Lower lobe of right lung (tissue), 2 donors: ENCODE measurements around the gene MRPL10. TPM values are rescaled to one million over a fixed set of nuclear protein-coding genes. Genes with fewer than 3 reads are reported as not detected.

ENCODE experiments used
- ATAC-seq, 2 donors: fragments of 200-7000 bp; cut with Tn5 transposase; one replicate each; pipeline ENCODE4 v1.9.1; 2020 to 2022; ENCODE audit warnings: mild to moderate bottlenecking in 2 of 2, moderate library complexity in 2 of 2
- DNase-seq: peaks from one replicate; pipeline ENCODE4 v3.0.0-alpha.2; 2020
- H3K27ac ChIP-seq: fragments of 200-600 bp; one replicate; pipeline ENCODE4 v1.8.0; 2022
- H3K27me3 ChIP-seq: fragments of 200-600 bp; one replicate; pipeline ENCODE4 v1.8.0; 2022; ENCODE audit warnings: low read depth
- H3K36me3 ChIP-seq: fragments of 200-600 bp; one replicate; pipeline ENCODE4 v1.8.0; 2022; ENCODE audit warnings: mild to moderate bottlenecking
- H3K4me1 ChIP-seq: fragments of 200-600 bp; one replicate; pipeline ENCODE4 v1.8.0; 2022
- H3K4me3 ChIP-seq: fragments of 200-600 bp; one replicate; pipeline ENCODE4 v1.8.0; 2022; ENCODE audit warnings: mild to moderate bottlenecking
- H3K9me3 ChIP-seq: fragments of 200-600 bp; one replicate; pipeline ENCODE4 v1.8.0; 2022
- intact Hi-C: fragments of 100-400 bp; cut with DNase I; formaldehyde crosslinking; loops from one replicate; pipeline ENCODE4 v1.11.0; 2022
- long read RNA-seq: library from polyadenylated mRNA; unstranded; transcript quantifications from one replicate; pipeline ENCODE4 v2.0.0, GENCODE V29; 2021
- total RNA-seq: library from RNA; stranded (reverse); fragmentation: NEBNext Ultra II Directional; extraction: Animal tissue kit (Norgen Biotek cat#: 25700); gene quantifications from one replicate; pipeline ENCODE4 v1.2.1, GENCODE V29; 2021
- TF ChIP-seq, protein P1 (sequence below): fragments of 200-600 bp; IDR thresholded peaks from one replicate; pipeline ENCODE4 v1.8.0; 2022; ENCODE audit warnings: antibody characterized with exemption, mild to moderate bottlenecking
- donor health status: DM: no; HTN: yes; CAD: no; lungs with severe emphysema.

Gene MRPL10
- 33.2 TPM for total RNA-seq
- long read RNA-seq, transcript MRPL10-202 (5 exons, 1,725 nt) = major isoform, 19 of 49 reads
- long read RNA-seq, partial matches to known transcripts = 26 of 49 reads
- long read RNA-seq, other reads (novel, unspliced or antisense) = 2 of 49 reads

DNA sequence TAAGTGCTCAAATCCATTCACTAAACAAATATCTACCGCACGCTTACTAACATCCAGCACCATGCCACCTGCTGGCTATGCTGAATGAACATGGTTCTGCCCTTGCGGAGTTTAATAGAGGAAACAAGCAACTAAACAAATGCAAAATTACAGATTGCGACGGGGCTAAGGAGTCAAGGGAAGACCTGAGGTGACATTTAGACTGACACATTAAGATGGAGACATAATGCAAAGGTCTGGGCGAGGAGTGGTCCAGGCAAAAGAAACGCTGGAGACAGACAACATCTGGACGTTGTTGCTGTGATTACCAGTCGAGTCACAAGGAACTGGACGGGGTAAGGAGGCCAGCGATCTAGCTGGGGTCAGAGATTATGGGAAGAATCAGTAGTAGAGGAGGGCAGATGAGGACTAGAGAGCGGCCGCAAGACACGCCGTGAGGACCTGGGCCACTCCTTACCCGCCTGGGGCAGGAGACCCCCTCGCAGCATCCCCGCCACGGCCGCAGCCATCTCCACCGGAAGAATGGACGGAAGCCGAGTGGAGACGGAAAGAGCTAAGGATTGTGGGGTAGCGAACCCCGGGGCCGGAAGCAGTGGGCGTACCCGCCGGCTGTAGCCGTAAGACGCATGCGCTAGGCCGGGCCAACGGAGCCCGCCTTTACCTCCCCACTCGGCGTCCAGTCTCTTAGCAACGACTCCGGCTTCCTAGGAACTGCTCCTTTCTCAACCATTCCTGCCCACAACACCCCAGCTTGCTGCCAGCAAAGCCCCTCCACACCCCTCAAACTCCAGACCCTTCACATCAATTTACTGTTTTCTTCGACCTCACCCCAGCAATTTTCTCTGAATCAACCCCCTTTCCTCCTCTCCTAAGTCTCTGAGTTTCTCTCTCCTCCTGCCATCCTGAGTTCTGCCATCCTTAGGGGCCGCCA is at the start of gene MRPL10, which contains the start of gene LRRC46:
Gene MRPL10, minus strand, starts transcription at position 539 of the 931 bp plus-strand sequence. Its CDS starts 30 bp downstream, at position 509.
Gene LRRC46, plus strand, starts transcription at position 668 of the 931 bp plus-strand sequence. CDS start 320 bp downstream, outside the sequence.
- TF ChIP-seq, protein P1, sequence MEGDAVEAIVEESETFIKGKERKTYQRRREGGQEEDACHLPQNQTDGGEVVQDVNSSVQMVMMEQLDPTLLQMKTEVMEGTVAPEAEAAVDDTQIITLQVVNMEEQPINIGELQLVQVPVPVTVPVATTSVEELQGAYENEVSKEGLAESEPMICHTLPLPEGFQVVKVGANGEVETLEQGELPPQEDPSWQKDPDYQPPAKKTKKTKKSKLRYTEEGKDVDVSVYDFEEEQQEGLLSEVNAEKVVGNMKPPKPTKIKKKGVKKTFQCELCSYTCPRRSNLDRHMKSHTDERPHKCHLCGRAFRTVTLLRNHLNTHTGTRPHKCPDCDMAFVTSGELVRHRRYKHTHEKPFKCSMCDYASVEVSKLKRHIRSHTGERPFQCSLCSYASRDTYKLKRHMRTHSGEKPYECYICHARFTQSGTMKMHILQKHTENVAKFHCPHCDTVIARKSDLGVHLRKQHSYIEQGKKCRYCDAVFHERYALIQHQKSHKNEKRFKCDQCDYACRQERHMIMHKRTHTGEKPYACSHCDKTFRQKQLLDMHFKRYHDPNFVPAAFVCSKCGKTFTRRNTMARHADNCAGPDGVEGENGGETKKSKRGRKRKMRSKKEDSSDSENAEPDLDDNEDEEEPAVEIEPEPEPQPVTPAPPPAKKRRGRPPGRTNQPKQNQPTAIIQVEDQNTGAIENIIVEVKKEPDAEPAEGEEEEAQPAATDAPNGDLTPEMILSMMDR = no peak
- Histone ChIP-seq H3K27me3 (no peaks in the 10 kb centered on the region), H3K27ac (peak within 1 kb of the TSS; percentile 82), H3K36me3 (peaks cover 37% of the 10 kb centered on the region), H3K4me1 (peaks cover 30% of the 10 kb centered on the region), H3K4me3 (peak within 1 kb of the TSS; percentile 86), H3K9me3 (no peaks in the 10 kb centered on the region)
- DNase-seq (peak; percentile 95), ATAC-seq (peak; percentile 97 to 98)
- intact Hi-C loops = no loop called here

DNA sequence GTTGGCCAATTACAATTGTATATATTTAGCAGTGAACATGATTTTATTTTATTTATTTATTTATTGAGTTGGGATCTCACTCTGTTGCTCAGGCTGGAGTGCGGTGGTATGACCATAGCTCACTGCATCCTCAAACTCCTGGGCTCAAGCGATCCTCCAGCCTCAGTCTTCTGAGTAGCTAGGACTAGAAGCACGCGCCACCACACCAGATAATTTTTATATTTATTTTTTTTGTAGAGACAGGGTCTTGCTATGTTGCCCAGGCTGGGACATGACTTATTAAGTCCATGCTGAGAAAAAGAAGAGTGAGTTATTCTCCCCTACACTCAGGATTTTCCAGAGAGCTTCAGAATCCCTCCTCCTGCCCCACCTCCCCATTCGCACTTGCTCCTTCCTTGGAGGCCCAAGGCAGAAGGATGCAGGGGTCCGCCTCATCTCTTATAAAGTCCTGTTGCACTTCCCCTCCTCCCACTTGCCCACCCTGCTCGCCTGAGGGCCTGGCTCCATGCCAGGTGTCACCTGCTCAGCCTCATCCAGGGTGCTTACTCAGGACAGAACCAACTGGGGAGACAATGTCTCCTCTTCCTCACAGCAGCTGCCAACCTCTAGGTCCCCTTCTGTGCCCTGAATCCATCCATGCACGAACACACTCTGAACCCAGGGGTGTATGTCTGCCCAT is 48.6 kb upstream of the MRPL10 start:
- ATAC-seq (no peak), DNase-seq (no peak)
- Histone ChIP-seq H3K4me1 (peaks cover 25% of the 10 kb centered on the region), H3K9me3 (no peaks in the 10 kb centered on the region), H3K27ac (no peak overlapping the region), H3K27me3 (no peaks in the 10 kb centered on the region), H3K4me3 (no peak overlapping the region), H3K36me3 (no peaks in the 10 kb centered on the region)
- TF ChIP-seq, protein P1 = no peak
- intact Hi-C loops = no loop called here

DNA sequence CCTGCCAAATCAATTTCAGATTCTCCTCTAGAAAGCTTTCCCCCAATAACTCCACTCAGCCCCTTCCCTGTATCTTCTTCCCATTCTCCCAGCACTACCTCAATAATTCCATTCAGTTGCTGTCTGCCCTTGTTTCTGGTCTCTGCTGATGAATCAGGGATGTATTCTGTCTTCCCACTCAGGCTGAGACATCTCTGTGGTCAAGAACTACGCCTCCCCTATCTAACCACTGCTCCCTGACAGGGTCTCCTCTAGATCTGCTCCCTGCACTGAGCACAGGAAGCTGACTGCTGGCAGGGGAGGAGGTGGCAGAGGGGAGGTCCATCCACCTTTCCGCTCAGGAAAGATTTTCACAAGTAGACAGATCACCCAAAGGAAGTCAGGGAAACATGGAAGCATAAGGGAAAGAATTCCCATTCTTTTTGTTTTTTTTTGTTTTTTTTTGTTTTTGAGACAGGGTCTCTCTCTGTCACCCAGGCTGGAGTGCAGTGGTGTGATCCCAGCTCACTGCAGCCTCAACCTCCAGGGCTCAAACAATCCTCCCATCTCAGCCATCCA is 47.8 kb upstream of the MRPL10 start:
- Histone ChIP-seq H3K4me1 (peaks cover 25% of the 10 kb centered on the region), H3K27ac (no peak overlapping the region), H3K9me3 (no peaks in the 10 kb centered on the region), H3K36me3 (no peaks in the 10 kb centered on the region), H3K27me3 (no peaks in the 10 kb centered on the region), H3K4me3 (no peak overlapping the region)
- DNase-seq = no peak
- TF ChIP-seq, protein P1 = no peak
- intact Hi-C loops = no loop called here
- ATAC-seq = no peak

DNA sequence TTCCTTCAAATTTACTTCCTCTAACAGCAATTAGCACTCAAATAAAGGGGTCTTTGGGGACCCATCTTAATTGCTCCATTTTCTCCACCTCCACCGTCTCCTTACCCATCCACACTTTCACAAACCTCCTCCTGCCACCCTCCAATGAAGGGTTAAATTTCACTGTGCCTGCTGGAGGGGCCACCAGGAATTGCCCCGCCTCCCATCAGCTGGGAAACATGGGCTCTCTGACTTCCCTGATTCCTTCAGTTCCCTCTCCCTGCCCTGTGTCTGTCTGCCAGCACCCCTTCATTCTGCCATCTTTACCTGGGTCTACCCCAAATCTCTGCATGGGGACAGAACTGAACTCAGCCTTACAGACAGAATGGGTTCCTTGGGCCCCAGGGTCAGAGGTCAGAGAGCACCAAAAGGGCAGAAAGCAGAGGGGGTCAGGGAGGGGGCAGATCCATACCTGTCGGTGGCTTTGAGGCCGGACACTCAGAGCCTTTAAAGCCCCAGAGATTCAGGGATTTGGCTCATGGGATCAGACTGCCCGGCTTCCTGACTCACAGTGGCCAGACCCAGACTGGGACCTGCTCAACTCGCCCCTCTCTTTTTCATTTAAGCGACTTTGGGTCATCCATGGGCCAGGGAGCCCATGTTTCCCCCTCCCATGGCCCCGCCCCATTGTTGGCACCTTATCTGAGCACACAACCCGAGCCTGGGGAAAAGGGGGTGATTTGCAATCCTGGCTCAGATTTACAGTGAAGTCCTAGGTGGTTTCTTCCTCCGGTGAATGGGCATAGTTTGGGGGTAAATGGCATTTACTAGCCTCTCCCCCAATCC is 47.1 kb upstream of the MRPL10 start:
- Histone ChIP-seq H3K27ac (no peak overlapping the region), H3K4me1 (peaks cover 25% of the 10 kb centered on the region), H3K4me3 (no peak overlapping the region), H3K9me3 (no peaks in the 10 kb centered on the region), H3K36me3 (no peaks in the 10 kb centered on the region), H3K27me3 (peaks cover under 1% of the 10 kb centered on the region)
- TF ChIP-seq, protein P1 = no peak
- DNase-seq (no peak), ATAC-seq (no peak)
- intact Hi-C loops = no loop called here
